WTC11 (cell line): ENCODE measurements around the gene BLNK.

Experiments
- AFF4 ChIP-seq: sonication (generic); formaldehyde crosslinking; IDR thresholded peaks from 2 replicates; pipeline ENCODE4 v1.8.1; 2023; ENCODE audit warnings: mild to moderate bottlenecking, missing genetic modification reagents, borderline replicate concordance
- ARID4B ChIP-seq: sonication (generic); formaldehyde crosslinking; IDR thresholded peaks from 2 replicates; pipeline ENCODE4 v1.8.0; 2023; ENCODE audit warnings: missing genetic modification reagents, mild to moderate bottlenecking, borderline replicate concordance
- CTCF ChIP-seq: fragments of 200-600 bp; IDR thresholded peaks from 2 replicates; pipeline ENCODE4 v1.8.0; 2022; ENCODE audit warnings: antibody characterized with exemption
- FOXP4 ChIP-seq: sonication (generic); formaldehyde crosslinking; IDR thresholded peaks from 2 replicates; pipeline ENCODE4 v1.8.0; 2022; ENCODE audit warnings: mild to moderate bottlenecking, missing genetic modification reagents
- IRF1 ChIP-seq: sonication (generic); formaldehyde crosslinking; IDR thresholded peaks from 2 replicates; pipeline ENCODE4 v1.8.0; 2023; ENCODE audit warnings: missing genetic modification reagents
- JAZF1 ChIP-seq: fragments of 250-450 bp; sonication (Bioruptor Pico); IDR thresholded peaks from 2 replicates; pipeline ENCODE4 v1.9.0; 2021; ENCODE audit warnings: moderate library complexity, mild to moderate bottlenecking, inconsistent platforms
- MAX ChIP-seq: sonication (generic); formaldehyde crosslinking; IDR thresholded peaks from 2 replicates; pipeline ENCODE4 v1.8.0; 2022; ENCODE audit warnings: mild to moderate bottlenecking, missing genetic modification reagents
- NR2C2 ChIP-seq: sonication (generic); formaldehyde crosslinking; IDR thresholded peaks from 2 replicates; pipeline ENCODE4 v1.8.0; 2022; ENCODE audit warnings: mild to moderate bottlenecking, missing genetic modification reagents
- SMAD3 ChIP-seq: sonication (generic); formaldehyde crosslinking; IDR thresholded peaks from 2 replicates; pipeline ENCODE4 v1.8.0; 2022; ENCODE audit warnings: missing genetic modification reagents, mild to moderate bottlenecking, borderline replicate concordance
- TCF7 ChIP-seq: sonication (generic); formaldehyde crosslinking; IDR thresholded peaks from 2 replicates; pipeline ENCODE4 v1.8.0; 2022; ENCODE audit warnings: mild to moderate bottlenecking, low read depth, missing genetic modification reagents, moderate library complexity
- ZMAT4 ChIP-seq: fragments of 250-450 bp; sonication (Bioruptor Pico); IDR thresholded peaks from 2 replicates; pipeline ENCODE4 v1.9.0; 2021; ENCODE audit warnings: mild to moderate bottlenecking
- ZNF317 ChIP-seq: sonication (generic); formaldehyde crosslinking; IDR thresholded peaks from 2 replicates; pipeline ENCODE4 v1.8.1; 2023; ENCODE audit warnings: low read depth, mild to moderate bottlenecking, moderate library complexity, missing genetic modification reagents, borderline replicate concordance

GRCh38 chr10:96170230-96170629 is 101.1 kb downstream of the BLNK start:
- no peak for TF ChIP-seq CTCF
- no peak for TF ChIP-seq ZMAT4 (CRISPR knock-in tag)
- no peak for TF ChIP-seq IRF1 (CRISPR knock-in tag)
- TF ChIP-seq TCF7 = no peak
- no peak for TF ChIP-seq FOXP4 (CRISPR knock-in tag)
- no peak for TF ChIP-seq MAX (CRISPR knock-in tag)
- TF ChIP-seq AFF4 (CRISPR knock-in tag) = no peak
- no peak for TF ChIP-seq ZNF317 (CRISPR knock-in tag)
- no peak for TF ChIP-seq JAZF1 (CRISPR knock-in tag)
- no peak for TF ChIP-seq SMAD3
- no peak for TF ChIP-seq ARID4B (CRISPR knock-in tag)
- no peak for TF ChIP-seq NR2C2 (CRISPR knock-in tag)
